ENCODE measurements around the gene USP40. TPM values are rescaled to one million over a fixed set of nuclear protein-coding genes. Genes with fewer than 3 reads are reported as not detected.

Gene USP40
- total RNA-seq, 1 donor from 2014 or later, result 21.7 TPM

DNA sequence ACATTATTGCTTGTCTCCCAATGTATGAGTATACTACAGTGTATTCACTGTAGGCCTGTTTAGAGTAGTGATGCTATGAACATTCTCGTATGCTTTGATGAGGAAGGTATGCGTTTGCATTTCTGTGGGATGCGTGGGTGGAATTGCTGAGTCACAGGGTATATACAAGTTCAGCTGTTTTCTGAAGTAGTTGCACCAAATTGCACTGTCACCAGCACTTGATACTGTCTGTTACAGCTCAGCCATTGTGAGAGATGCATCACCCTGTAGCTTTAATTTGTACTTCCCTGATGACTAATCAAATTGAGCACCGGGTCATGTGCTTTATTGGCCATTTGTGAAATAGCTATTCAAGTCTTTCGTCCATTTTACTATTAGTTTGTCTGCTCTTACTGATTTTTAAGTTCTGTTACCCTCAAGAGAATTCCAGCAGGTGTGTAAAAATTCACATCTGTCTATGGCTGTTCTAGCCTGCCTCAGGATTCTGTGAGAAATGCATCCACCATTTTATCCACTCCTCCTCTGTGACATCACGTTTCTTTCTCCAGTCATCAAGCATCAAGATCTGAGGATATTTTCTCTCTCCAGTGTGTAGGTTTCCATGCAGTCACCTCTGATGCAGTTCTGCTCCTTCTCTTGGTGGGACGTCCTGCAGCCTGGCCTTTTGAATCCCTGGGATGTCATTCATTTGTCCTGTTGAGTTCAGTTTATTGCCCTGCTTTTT, 139.8 kb downstream of the USP40 start:
- DNase-seq (ENCODE audit: low read depth, low spot score), result no peak

Other genes with a start within 250 kb of the USP40 start
- 6.9 and 9.1 TPM in 2 replicates for gene DGKD, start 212.3 kb downstream of the USP40 start, total RNA-seq
- gene UGT1A8, start 50.9 kb upstream of the USP40 start, total RNA-seq, result not detected in 2 replicates
- gene UGT1A10, start 69.7 kb upstream of the USP40 start, total RNA-seq, result not detected in 2 replicates
- not detected in 2 replicates for gene UGT1A9, start 105.1 kb upstream of the USP40 start, total RNA-seq
- not detected in 2 replicates for gene UGT1A7, start 115.1 kb upstream of the USP40 start, total RNA-seq
- gene UGT1A6, start 126.1 kb upstream of the USP40 start, total RNA-seq, result not detected in 2 replicates
- not detected in 2 replicates for gene UGT1A5, start 146.1 kb upstream of the USP40 start, total RNA-seq
- not detected in 2 replicates for gene UGT1A4, start 152.0 kb upstream of the USP40 start, total RNA-seq
- gene UGT1A3, start 162.3 kb upstream of the USP40 start, total RNA-seq, result not detected in 2 replicates
- not detected in 2 replicates for gene UGT1A1, start 193.5 kb upstream of the USP40 start, total RNA-seq
- gene MROH2A, start 211.5 kb upstream of the USP40 start, total RNA-seq, result not detected in 2 replicates